Brain microvascular endothelial cell (primary cell): Measurements from ENCODE around the gene TMEM179.

Experiments used
- DNase-seq: peaks from one replicate; pipeline ENCODE4 v3.0.0-alpha.2; 2020
- H3K27ac ChIP-seq: fragments of 250-450 bp; sonication (Bioruptor Pico); 2 replicates; pipeline ENCODE4 v1.5.1; 2020; ENCODE audit warnings: mild to moderate bottlenecking, moderate library complexity
- H3K27me3 ChIP-seq: fragments of 250-450 bp; sonication (Bioruptor Pico); replicated peaks from 2 replicates; pipeline ENCODE4 v1.5.1; 2020; ENCODE audit warnings: mild to moderate bottlenecking
- H3K36me3 ChIP-seq: fragments of 250-450 bp; sonication (Bioruptor Pico); replicated peaks from 2 replicates; pipeline ENCODE4 v1.5.1; 2020; ENCODE audit warnings: mild to moderate bottlenecking
- H3K4me3 ChIP-seq: 2 replicates; pipeline ENCODE4 v1.5.1; 2011; ENCODE audit warnings: low read depth, mild to moderate bottlenecking, control low read depth, low read length, moderate library complexity
- CTCF ChIP-seq: IDR thresholded peaks from 2 replicates; pipeline ENCODE4 v1.5.1; 2011; ENCODE audit warnings: low read depth, mild to moderate bottlenecking, moderate library complexity, low read length, control low read depth, inconsistent platforms; ENCODE audit errors: missing control alignments
- in situ Hi-C: cut with HindIII; loops from 2 replicates; pipeline ENCODE4 v1.10.0; 2017; ENCODE audit warnings: low sequenced_read_pairs, low pct_ligation_motif_present

The TMEM179 gene

GRCh38 chr14:104596927-104597351, 7.6 kb downstream of the TMEM179 start:
- in situ Hi-C loops, result no loop called here

GRCh38 chr14:104596451-104596918, 8.1 kb downstream of the TMEM179 start:
- DNase-seq, result no peak
- no peaks in the 10 kb centered on the region for H3K36me3 ChIP-seq
- TF ChIP-seq CTCF, result no peak
- in situ Hi-C loops, result no loop called here
- H3K27ac ChIP-seq, result no peak overlapping the region
- no peak overlapping the region for H3K4me3 ChIP-seq
- H3K27me3 ChIP-seq, result peaks cover 2% of the 10 kb centered on the region

More at GRCh38 chr14:104596927-104597351, 7.6 kb downstream of the TMEM179 start:
- H3K27me3 ChIP-seq, result peaks cover 2% of the 10 kb centered on the region
- no peaks in the 10 kb centered on the region for H3K36me3 ChIP-seq
- no peak overlapping the region for H3K27ac ChIP-seq
- no peak for TF ChIP-seq CTCF
- no peak for DNase-seq
- no peak overlapping the region for H3K4me3 ChIP-seq

GRCh38 chr14:104595911-104596450, 8.6 kb downstream of the TMEM179 start:
- in situ Hi-C loops, result no loop called here
- no peak for TF ChIP-seq CTCF
- Histone ChIP-seq H3K4me3 (no peak overlapping the region), H3K36me3 (no peaks in the 10 kb centered on the region), H3K27me3 (peaks cover 2% of the 10 kb centered on the region), H3K27ac (no peak overlapping the region)
- DNase-seq, result no peak

- Histone ChIP-seq H3K36me3 (no peaks in the 10 kb centered on the region), H3K27me3 (peaks cover 1% of the 10 kb centered on the region), H3K27ac (no peak overlapping the region), H3K4me3 (no peak overlapping the region)
- TF ChIP-seq CTCF, result no peak
- DNase-seq, result no peak
- in situ Hi-C loops, result no loop called here
These were observed 9.4 kb downstream of the TMEM179 start for GRCh38 chr14:104595116-104595675.

GRCh38 chr14:104594310-104595046, 10.1 kb downstream of the TMEM179 start:
- in situ Hi-C loops, result no loop called here
- H3K36me3 ChIP-seq, result no peaks in the 10 kb centered on the region
- TF ChIP-seq CTCF, result no peak
- no peak overlapping the region for H3K27ac ChIP-seq
- no peaks in the 10 kb centered on the region for H3K27me3 ChIP-seq
- no peak overlapping the region for H3K4me3 ChIP-seq
- no peak for DNase-seq
